A673 (cell line): ENCODE data around the gene TSPO. TPM values are rescaled to one million over a fixed set of nuclear protein-coding genes. Genes with fewer than 3 reads are reported as not detected.

Experiments
- BruUV-seq: library from RNA; stranded (reverse); fragments of 400-500 nt; replicated peaks from 2 replicates; lab custom pipeline; 2021; lab: Mats Ljungman, UMichigan
- CTCF ChIA-PET: fragments of 300-600 bp; sonication (Branson Sonifier 250); formaldehyde crosslinking; loops from one replicate; lab custom pipeline; 2022; ENCODE audit warnings: antibody characterized with exemption; lab: Charles Lee
- POLR2A ChIA-PET: fragments of 300-600 bp; sonication (Branson Sonifier 250); formaldehyde crosslinking; loops from one replicate; lab custom pipeline; 2022; ENCODE audit warnings: antibody characterized with exemption; ENCODE audit not compliant: low non-redundant PET; lab: Charles Lee
- DNase-seq: peaks from one replicate; pipeline ENCODE4 v3.0.0-alpha.2; 2015; ENCODE audit warnings: low spot score
- H3K27ac ChIP-seq: fragments of 200-600 bp; sonication (generic); 2 replicates; pipeline ENCODE4 v1.5.1; 2016; ENCODE audit warnings: mixed run types, low read depth, mild to moderate bottlenecking, mixed read lengths, antibody characterized with exemption, low read length; ENCODE audit not compliant: poor library complexity, severe bottlenecking
- H3K27me3 ChIP-seq: fragments of 200-600 bp; sonication (generic); replicated peaks from 2 replicates; pipeline ENCODE4 v1.6.1; 2017; ENCODE audit warnings: mixed run types, low read depth, mild to moderate bottlenecking, mixed read lengths, antibody characterized with exemption, low read length; ENCODE audit not compliant: insufficient read depth, poor library complexity
- H3K36me3 ChIP-seq: fragments of 200-600 bp; sonication (generic); 2 replicates; pipeline ENCODE4 v1.6.1; 2016; ENCODE audit warnings: mixed run types, mild to moderate bottlenecking, mixed read lengths, antibody characterized with exemption, low read length; ENCODE audit not compliant: insufficient read depth, poor library complexity, severe bottlenecking
- H3K4me1 ChIP-seq: fragments of 200-600 bp; sonication (generic); 2 replicates; pipeline ENCODE4 v1.6.1; 2017; ENCODE audit warnings: mixed run types, mild to moderate bottlenecking, mixed read lengths, antibody characterized with exemption, low read length; ENCODE audit not compliant: insufficient read depth, poor library complexity, severe bottlenecking
- H3K4me3 ChIP-seq: fragments of 200-600 bp; sonication (generic); 2 replicates; pipeline ENCODE4 v1.5.1; 2016; ENCODE audit warnings: low read depth, mixed run types, mild to moderate bottlenecking, mixed read lengths, low read length; ENCODE audit not compliant: poor library complexity, severe bottlenecking
- H3K9me3 ChIP-seq: fragments of 200-600 bp; sonication (generic); 2 replicates; pipeline ENCODE4 v1.6.1; 2016; ENCODE audit warnings: mixed run types, low read depth, mild to moderate bottlenecking, mixed read lengths, antibody characterized with exemption, low read length; ENCODE audit not compliant: poor library complexity, severe bottlenecking
- CTCF ChIP-seq: fragments of 300-800, 200-600 bp; sonication (generic); conservative IDR thresholded peaks from 2 replicates; pipeline ENCODE4 v1.5.1; 2017; ENCODE audit warnings: low read depth, mild to moderate bottlenecking, antibody characterized with exemption, low read length, moderate library complexity, mixed read lengths
- EZH2 ChIP-seq: fragments of 200-600 bp; sonication (generic); IDR thresholded peaks from 2 replicates; pipeline ENCODE4 v1.6.1; 2017; ENCODE audit warnings: borderline replicate concordance, low read depth, mild to moderate bottlenecking, mixed read lengths, antibody characterized with exemption, low read length; ENCODE audit not compliant: poor library complexity, severe bottlenecking
- intact Hi-C: fragments of 100-400 bp; cut with micrococcal nuclease; formaldehyde crosslinking; loops from one replicate; pipeline ENCODE4 v1.10.0; 2022; ENCODE audit not compliant: unreplicated experiment
- total RNA-seq: library from RNA; stranded (reverse); gene quantifications from 2 replicates; pipeline ENCODE4 v1.2.3, GENCODE V29; 2021

The TSPO gene
- total RNA-seq, 1 experiment from 2014 or later, result 105 TPM

- H3K27me3 ChIP-seq, result no peaks in the 10 kb centered on the region
- no peak for DNase-seq
- H3K9me3 ChIP-seq, result no peaks in the 10 kb centered on the region
- TF ChIP-seq CTCF, result no peak
- no peak for TF ChIP-seq EZH2
- peaks cover 10% of the 10 kb centered on the region for H3K4me1 ChIP-seq
- ChIA-PET CTCF (no interaction called here), POLR2A (no interaction called here)
- H3K4me3 ChIP-seq, result no peak overlapping the region
- H3K27ac ChIP-seq, result no peak overlapping the region
- H3K36me3 ChIP-seq, result peaks cover 46% of the 10 kb centered on the region
- intact Hi-C loops, result no loop called here
- no TSS peak for BruUV-seq
Observed at GRCh38 chr22:43182726-43183125, 31.4 kb downstream of the TSPO start.

GRCh38 chr22:43183496-43184277 is 32.3 kb downstream of the TSPO start:
- Histone ChIP-seq H3K36me3 (peaks cover 44% of the 10 kb centered on the region), H3K4me3 (no peak overlapping the region), H3K9me3 (no peaks in the 10 kb centered on the region), H3K4me1 (peaks cover 10% of the 10 kb centered on the region), H3K27me3 (no peaks in the 10 kb centered on the region), H3K27ac (no peak overlapping the region)
- ChIA-PET CTCF (no interaction called here), POLR2A (no interaction called here)
- intact Hi-C loops, result no loop called here
- peak; percentile 39 for DNase-seq
- BruUV-seq, result no TSS peak
- TF ChIP-seq CTCF, result no peak
- TF ChIP-seq EZH2, result no peak

GRCh38 chr22:43185860-43186261 is 34.5 kb downstream of the TSPO start:
- peak overlapping the region; percentile 73 for H3K4me3 ChIP-seq
- H3K4me1 ChIP-seq, result peaks cover 10% of the 10 kb centered on the region
- peak; percentile 62 for DNase-seq
- H3K27ac ChIP-seq, result peak overlapping the region; percentile 75
- peaks cover 24% of the 10 kb centered on the region for H3K36me3 ChIP-seq
- intact Hi-C loops, result no loop called here
- H3K9me3 ChIP-seq, result no peaks in the 10 kb centered on the region
- POLR2A ChIA-PET, result no interaction called here
- CTCF ChIA-PET, result no interaction called here
- TF ChIP-seq EZH2, result no peak
- TF ChIP-seq CTCF, result no peak
- no TSS peak for BruUV-seq
- no peaks in the 10 kb centered on the region for H3K27me3 ChIP-seq
